HG02571 (cell line): ENCODE measurements around the gene PRSS12.

Experiments used
- ATAC-seq: cut with Tn5 transposase; IDR thresholded peaks from one replicate; pipeline ENCODE4 v1.9.1; 2021; ENCODE audit warnings: mild to moderate bottlenecking, moderate library complexity; ENCODE audit not compliant: unreplicated experiment

The PRSS12 gene

DNA sequence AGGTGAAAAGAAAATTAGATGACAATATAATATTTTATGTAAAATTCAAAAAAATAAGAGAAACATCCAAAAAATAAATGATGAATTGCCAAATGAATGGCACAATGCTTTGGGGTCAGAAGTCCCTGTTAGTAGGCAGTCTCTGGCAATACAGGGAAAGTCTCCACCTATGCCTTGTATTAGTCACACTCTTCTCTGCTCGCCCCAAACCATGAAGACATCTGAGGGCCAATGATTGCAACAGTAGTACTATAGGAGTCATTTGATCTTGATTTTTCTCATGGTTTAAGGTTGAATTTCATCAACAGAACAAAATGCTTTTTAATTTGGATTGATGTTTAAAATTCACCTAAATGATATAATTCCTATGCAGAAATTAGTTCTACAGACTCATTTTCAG is 3.9 kb upstream of the PRSS12 start:
- ATAC-seq = no peak

DNA sequence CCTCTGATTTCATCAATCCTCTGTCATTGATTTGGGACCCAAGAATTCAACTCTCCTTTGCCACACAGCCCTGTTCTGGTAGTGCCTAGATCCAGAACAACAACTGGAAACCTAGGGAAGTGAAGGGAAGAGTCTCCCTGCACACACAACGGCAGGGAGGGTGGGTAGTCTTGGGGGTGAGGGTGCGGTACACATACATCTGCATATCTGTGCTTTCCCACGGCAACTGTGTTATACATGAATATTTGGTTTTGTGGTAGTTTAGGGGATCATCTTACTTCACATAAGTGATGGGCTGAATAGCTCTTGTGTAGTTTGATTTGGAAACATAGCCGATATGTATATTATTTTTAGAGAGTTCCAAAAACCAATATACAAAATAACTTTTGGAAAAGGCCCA is 3.3 kb upstream of the PRSS12 start:
- no peak for ATAC-seq

DNA sequence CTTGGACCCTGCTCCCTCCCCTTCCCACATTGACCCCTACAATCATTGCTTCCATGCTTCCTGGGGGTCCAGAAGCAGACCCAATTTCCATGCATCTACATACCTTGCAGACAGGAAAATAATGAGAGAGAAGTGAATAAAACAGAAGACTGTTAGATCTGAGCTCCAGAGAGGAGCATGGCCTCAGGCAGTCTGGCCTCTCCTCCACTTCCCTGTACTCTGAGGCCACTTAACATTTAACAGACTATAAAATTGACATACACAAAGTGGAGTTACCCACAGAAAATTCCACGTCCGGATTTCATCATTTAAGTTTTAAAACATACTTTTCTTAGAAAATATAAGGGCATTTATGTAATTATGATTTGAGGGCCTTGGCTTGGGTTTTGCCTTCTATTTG is 2.1 kb upstream of the PRSS12 start:
- ATAC-seq = no peak

DNA sequence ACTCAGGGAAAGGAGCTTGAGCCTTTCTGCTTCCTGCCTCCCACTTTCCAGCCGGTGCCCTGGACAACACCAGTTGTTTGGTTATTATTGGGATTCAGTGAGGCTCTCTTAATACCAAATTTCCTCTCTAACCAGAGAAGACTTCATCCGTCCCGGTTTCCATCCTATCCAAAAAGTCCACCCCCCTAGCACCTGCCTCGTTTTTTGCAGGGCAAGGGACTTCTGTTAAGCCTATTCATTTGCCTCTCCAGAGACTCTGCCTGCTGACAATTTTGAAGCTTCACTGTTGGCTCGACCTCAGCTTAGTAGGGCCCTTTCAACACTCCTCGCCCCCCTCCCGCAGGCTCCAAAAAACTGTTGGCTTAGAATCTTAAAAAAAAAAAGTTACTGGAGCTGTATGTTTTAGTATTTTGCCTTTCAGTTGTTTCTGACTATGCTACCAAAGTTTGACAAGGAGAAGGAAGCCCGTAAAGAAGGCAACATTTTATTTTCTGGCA is 779 bp upstream of the PRSS12 start:
- ATAC-seq = no peak

DNA sequence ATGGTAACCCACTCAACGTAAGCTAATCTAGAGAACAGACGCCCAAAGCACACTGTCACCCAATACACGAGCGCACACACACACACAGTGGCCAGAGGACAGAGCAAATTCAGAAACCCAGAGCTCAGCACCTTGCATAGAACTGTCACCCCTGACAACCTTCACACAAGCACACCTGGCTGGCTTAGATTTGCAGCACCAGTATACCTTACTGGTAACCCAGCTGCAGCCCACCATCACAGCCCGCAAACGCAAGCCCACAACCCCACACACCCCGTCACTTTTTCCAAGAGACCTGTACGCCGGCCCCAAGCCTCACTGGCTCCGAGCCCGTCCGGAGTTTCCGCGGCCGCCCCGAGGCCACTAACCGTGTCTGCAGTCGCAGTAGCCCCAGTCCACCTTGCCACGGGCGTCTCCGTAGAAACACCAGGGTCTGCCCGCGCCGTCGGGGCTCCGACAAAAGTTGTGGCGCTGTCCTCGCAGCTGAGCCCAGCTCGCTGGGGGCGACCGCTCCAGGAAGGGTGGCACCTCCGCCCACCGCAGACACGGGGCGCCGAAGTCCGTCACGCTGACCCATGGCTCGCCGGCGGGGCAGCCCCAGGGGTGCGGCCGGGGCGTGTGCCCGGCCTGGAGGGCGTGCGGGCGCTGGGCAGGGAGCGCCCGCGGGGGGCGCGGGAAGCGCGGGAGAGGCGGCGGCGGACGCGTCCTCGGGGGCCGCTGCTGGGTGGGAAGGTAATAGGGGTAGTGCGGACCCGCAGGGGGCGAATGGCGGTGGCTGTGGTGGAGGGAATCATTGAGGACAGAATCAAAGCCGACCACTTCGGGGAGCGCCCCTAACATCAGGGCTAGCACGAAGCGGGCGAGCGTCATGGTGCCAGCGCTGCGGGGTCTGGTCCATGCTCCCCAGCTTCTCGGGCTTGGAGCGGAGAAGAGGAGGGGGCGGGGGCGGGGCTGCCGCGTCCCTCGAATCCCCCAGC is 664 bp downstream of the PRSS12 start:
- ATAC-seq = peak; percentile 15

DNA sequence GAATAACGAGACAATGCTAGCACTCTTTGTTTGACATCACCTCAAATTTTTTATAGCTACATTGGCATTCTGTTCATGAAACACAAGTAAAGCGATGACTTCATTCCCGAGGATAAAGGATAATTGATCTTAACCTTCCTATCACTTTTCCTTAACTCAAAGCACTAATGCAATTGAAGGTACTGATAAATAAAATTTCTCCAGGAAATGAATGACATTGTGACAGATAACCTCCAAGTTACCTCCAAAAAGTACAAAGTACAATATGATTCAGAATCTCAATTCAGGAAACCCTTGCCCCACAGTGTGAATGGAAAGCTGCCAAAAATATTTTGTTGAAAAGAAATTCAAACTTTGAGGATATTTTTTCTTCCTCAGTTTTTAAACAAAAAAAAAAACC is 1.8 kb downstream of the PRSS12 start:
- no peak for ATAC-seq

DNA sequence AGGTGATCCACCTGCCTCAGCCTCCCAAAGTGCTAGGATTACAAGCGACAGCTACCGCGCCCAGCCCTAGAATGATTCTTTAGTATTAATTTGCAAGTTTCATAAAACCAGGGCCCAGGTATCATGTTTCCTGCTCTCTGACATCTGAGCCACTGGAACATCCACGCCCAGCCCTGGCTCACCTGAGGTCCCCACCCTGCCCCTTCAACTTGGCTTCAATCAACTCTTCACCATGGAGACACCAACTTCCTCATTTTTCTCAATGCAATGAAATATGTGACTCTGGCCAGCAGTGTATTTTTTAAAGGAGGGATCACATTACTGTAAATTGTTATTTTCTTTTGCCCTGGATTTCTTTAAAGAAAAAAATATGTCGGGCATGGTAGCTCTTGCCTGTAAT is 3.9 kb downstream of the PRSS12 start:
- ATAC-seq = no peak

DNA sequence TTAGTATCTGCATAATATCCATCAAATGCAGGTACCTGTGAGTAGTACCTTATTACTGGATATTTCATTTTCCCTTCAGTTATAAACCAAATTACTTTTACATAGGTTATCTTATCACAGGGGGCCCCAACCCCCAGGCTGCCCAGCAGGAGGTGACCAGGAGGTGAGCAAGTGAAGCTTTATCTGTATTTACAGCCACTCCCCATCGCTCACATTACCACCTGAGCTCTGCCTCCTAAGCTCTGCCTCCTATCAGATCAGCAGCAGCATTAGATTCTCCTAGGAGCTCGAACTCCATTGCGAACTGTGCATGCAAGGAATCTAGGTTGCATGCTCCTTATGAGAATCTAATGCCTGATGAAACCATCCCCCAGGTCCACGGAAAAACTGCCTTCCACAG is 6.3 kb downstream of the PRSS12 start:
- ATAC-seq = no peak

DNA sequence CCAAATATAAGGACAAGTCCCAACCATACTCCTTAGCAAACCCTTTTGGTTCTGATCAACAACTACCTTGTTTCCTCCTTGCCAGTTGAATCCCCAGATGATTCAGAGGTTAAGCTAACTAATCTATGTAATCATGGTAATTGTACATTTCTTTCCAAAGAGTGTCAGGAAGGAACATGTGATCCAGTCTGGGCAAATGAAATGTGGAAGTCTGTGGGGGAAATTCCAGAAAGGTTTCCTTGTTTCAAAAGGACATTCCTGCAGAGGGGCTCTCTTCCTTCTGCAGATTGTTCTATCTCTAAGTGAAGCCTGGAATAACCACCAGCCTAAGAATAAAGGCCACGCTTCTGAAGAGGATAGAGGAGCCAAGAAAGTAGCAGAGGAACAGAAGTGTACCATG is 7.0 kb downstream of the PRSS12 start:
- no peak for ATAC-seq

DNA sequence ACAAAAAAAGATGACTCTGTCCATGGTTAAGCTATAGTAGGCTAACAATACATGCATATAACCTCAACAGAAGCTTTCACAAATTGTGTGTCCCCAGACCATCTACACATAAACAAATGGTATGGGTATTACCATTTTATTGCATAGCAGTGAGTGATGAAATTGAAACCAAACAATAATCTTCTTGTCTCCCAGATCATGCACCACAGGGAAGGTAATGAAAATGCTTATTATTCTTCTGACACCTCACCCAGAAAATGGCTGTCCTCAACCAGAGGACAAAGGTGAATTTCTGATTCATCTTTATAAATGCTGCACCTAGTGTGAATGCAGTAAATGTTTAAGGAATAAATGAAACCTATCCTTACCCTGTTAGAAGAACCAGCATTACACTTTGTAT is 8.0 kb downstream of the PRSS12 start:
- no peak for ATAC-seq

DNA sequence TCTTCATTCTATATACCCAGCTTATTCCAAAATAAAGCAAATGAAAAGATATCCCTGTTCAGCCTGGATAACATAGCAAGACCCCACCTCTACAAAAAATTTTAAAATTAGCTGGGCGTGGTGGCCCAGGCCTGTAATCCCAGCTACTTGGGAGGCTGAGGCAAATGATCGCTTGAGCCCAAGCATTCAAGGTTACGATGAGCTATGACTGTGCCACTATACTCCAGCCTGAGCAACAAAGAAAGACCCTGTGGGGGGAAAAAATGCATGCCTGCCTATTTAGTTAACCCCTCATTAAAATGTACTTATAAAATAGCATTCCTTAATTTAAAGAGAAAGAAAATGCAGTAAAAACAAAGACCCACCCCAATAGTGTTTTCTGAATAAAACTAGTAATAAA is 9.3 kb downstream of the PRSS12 start:
- no peak for ATAC-seq

DNA sequence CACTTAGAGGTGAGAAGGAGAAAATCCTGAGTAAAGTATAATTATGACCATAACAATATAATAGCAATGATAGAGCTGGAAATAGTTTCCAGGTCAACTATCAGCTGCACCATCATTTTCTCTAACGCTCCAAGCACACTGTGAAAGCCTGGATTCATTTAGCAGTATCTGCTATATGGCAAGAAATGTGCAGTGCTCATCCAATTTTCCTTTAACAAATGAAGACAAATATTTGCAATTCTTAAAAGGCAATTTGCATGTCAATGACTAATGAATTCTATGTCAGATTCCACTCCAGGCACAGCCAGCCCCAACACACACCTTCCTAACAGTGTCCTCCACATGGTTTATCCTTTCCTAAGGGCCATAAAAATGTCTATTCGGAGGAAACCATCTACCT is 12.7 kb downstream of the PRSS12 start:
- ATAC-seq = no peak

DNA sequence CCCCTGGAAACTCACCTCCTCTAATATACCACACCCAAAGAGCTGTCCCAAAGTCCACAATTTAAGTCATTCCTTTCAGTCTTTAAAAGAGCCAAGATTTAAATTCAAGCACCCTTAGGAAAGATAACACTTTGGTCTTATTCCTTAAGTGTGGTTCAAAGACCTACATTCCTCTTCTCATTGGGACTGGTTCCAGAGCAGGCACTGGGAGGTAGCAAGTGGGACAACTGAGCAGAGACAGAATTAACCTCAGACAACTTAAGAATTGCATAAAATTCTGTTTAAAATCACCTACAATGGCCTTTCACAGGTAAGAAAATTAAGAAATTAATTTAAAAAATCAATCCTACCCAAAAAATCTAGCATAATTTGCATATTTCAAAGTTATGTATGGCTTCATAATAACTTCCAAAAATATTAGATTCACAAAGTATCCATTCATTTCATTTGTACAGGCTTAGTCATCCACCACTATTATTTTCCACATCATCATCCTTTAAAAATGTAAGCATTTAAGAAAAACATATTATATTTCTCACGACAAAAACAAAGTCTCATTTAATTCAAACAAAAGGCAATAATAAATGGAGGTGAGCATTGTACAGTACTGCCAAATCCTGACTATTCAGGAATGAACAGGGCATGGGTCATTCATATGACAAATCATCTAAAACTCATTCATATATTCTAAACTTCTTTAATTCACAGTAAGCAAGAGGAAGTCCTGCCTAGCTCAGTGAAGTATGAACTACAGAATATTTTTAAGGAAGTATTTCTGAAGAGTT is 13.6 kb downstream of the PRSS12 start:
- ATAC-seq = no peak

DNA sequence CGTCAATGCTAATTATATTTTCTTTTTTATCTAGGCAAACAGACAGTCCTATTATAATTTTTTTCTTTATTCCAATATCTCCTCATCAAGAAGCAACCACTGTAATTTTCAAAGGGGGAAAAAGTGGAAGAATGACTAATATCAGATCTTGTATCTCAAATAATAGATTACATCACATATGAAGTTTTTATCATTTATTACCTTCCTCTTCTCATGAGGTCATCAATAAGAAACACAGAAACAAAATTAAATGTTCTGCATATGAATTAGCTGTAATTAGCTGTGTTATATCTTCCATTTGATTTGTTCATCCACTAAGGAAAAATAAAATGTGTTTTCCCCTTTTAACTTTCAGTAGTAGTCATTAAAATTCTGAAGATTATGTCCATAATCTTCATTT is 14.3 kb downstream of the PRSS12 start:
- ATAC-seq = no peak

DNA sequence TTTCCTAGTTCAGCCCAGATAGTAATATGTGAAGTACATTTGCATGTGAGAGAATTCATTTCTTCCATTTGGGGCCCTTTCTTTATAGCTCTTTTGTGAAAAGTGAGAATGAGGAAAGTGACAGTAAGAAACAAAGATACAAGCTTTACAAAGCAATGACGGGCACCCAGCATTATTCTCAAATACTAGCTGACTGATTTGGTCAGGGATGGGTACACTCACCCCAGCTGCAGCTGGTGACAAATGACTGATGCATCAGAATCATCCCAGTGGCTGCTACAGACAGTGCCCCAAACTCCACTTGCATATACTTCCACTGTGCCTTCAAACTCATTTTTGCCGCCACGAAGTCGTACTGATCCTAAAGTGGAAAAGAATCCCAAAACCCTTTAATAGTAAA is 14.8 kb downstream of the PRSS12 start:
- no peak for ATAC-seq

DNA sequence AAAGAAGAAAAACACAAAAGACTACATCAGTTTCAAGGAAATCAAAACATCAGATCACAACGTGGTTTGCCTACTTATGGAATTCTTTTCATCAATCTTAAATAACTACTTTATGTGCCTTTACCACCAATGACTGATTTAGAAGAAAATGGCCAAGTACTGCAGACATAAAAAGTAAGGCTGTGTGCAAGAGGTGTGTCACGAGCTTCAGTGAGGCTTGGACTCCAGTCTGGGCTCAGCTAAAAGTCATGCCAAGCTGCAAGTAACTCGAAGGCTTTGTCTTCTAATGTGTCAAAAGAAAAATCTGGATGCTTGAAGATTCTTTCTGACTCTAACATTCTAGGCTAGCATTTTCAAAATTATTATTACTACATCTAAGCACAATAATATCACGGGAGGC is 17.0 kb downstream of the PRSS12 start:
- ATAC-seq = no peak

DNA sequence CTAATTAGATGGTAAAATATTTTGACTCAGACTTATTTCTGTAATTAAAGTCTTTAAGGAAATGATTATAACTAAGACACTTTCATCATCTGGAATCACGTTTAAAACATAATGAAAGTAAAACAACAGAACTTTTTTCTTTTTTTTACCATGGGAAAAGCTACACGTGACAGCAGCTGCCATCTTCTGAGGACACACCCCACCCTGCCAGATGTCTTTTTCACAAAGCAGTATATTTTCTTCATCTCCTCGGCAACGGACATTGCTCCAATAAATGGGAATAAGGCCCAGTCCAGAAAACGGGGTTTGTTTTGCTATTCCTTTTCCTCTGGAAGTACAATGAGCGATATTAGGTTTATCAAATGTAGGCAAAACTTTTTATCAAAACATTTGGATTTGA is 17.5 kb downstream of the PRSS12 start:
- no peak for ATAC-seq

DNA sequence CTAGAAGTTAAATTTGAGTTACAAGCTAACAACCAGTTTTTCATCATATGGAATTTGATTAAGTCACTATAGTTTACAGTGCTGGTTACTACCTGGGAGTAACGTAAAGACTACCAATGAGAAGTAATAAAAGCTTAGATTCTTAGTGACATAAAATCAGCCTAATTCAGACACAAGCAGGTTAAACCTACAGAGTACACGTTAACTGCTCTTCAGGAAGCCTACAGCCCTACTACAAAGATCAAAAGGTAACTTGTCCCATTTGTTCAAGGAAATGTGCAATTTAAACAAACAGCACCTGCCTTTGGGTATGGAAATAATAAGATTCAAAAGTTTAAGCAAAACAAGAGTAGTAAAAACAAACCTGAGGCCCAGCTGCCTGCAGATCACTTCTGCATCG is 21.5 kb downstream of the PRSS12 start:
- no peak for ATAC-seq

DNA sequence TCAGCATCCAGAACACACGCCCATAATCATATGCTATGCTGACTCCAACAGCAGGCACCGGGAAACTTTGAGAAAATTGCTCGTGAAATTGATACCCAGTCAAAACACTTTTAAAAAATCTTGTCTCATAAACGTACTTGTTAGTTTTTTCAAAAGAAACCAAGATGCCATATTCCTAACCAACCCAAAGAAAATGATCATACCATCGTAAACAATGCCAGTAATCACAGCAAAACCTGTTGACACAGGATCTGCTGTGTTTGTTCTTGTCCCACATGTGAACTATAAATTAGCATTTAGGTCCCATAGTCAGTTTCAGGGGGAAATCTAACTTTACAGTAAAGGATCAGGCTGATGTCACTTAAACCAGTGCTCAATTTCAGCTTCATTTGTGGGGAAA is 23.0 kb downstream of the PRSS12 start:
- ATAC-seq = no peak

DNA sequence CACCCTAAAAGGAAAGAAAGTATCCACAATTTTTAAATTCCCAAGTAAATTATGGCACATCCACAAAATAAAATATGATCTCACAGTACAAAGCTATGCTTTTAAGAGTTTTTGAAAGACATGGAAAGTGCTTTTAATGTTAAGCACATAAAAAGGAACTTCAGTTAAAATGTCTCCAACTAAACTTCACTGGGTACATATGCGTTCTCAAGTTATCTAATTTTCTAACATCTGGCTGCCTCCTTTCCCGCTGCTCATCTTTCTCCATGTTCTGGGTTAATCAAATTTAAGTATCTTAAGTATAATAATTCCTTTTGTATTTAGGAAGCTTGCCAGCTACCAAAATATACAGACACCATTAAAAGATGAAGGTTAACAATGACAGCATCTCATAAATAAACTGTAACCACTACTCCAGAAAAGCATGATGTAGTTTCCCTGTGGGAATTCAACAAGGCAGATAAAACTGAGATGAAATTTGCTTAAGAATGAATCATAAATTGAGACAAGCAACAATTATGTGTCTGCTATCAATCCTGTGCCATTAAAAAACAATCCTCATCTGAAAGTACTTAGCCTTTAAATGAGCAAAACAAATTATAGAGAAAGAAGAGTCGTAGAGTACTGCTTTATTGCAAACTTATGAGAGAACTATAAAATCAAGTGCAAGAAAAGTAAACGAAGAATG is 25.1 kb downstream of the PRSS12 start:
- no peak for ATAC-seq

DNA sequence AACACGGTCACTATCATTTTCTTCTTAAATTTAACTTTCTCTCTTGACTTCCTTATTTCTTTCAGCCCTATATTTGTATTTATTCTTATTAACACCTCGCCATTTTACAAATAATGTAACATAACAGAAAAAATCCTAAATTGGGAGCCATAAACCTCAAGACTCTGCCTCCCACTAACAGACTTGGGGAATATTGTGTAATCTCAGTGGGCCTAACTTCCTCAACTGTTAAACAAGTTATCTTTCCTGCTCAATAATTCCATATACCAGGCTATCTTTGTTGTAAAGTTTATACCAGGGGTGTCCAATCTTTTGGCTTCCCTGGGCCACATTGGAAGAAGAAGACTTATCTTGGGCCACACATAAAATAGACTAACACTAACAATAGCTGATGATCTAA is 26.2 kb downstream of the PRSS12 start:
- ATAC-seq = no peak
